ENCODE results near the gene PDGFB.

Gene PDGFB

GRCh38 chr22:39244496-39245129 is at the start of gene PDGFB:
Gene PDGFB (minus strand): TSS chr22:39244982. CDS start chr22:39243963, 1,019 bp downstream.
- DNase-seq: no peak

- DNase-seq: no peak
Measured at GRCh38 chr22:39293766-39294368, 49.1 kb upstream of the PDGFB start.

GRCh38 chr22:39292561-39293074 is 47.8 kb upstream of the PDGFB start:
- peak; percentile 49 for DNase-seq

- DNase-seq: no peak
Measured at GRCh38 chr22:39292031-39292462, 47.3 kb upstream of the PDGFB start.

- no peak for DNase-seq
Measured at GRCh38 chr22:39291523-39291922, 46.7 kb upstream of the PDGFB start.

- no peak for DNase-seq
Measured at GRCh38 chr22:39290724-39291161, 46.0 kb upstream of the PDGFB start.

- DNase-seq: no peak
Measured at GRCh38 chr22:39289975-39290720, 45.4 kb upstream of the PDGFB start.

- DNase-seq: no peak
Measured at GRCh38 chr22:39289533-39289932, 44.8 kb upstream of the PDGFB start.

- no peak for DNase-seq
Measured at GRCh38 chr22:39288135-39288898, 43.5 kb upstream of the PDGFB start.

GRCh38 chr22:39287076-39287725 is 42.4 kb upstream of the PDGFB start:
- DNase-seq: no peak

GRCh38 chr22:39284983-39285382 is 40.2 kb upstream of the PDGFB start:
- no peak for DNase-seq

- DNase-seq: no peak
Measured at GRCh38 chr22:39284142-39284980, 39.6 kb upstream of the PDGFB start.

GRCh38 chr22:39283322-39284141 is 38.8 kb upstream of the PDGFB start:
- no peak for DNase-seq

GRCh38 chr22:39282645-39283321 is 38.0 kb upstream of the PDGFB start:
- no peak for DNase-seq

- DNase-seq: no peak
Measured at GRCh38 chr22:39281126-39281525, 36.3 kb upstream of the PDGFB start.

GRCh38 chr22:39280250-39280649 is 35.5 kb upstream of the PDGFB start:
- no peak for DNase-seq

- no peak for DNase-seq
Measured at GRCh38 chr22:39279170-39279850, 34.5 kb upstream of the PDGFB start.

GRCh38 chr22:39278040-39278439 is 33.3 kb upstream of the PDGFB start:
- DNase-seq: peak; percentile 30

GRCh38 chr22:39277142-39277607 is 32.4 kb upstream of the PDGFB start:
- peak; percentile 8 for DNase-seq
